HG02885 (cell line): ENCODE data around the gene PM20D1.

Source experiments
- ATAC-seq: cut with Tn5 transposase; IDR thresholded peaks from one replicate; pipeline ENCODE4 v1.9.1; 2021; ENCODE audit warnings: mild to moderate bottlenecking; ENCODE audit not compliant: unreplicated experiment, poor library complexity

Gene PM20D1

GRCh38 chr1:205843036-205843859, 6.7 kb downstream of the PM20D1 start:
- no peak for ATAC-seq

DNA sequence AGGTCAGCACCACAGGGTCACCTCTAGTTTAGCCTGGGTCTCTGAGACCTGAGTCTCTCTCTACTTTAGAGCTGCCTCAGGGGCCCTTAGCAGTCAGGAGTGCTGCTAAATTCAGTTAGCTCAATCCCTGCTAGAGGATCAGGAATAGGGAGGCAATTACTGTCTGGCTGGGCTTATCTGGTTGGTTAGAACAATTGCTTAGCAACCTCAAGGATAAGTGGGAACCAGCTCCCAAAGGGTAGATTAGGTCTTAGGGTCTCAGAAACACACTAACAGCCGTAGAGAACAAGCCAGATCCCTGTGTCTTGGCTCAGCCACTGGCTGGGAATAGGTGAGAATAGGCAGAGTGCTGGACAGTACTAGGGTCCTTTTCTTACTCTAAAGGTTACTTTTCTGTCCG, 7.7 kb downstream of the PM20D1 start:
- no peak for ATAC-seq

- ATAC-seq, result no peak
These were observed 9.6 kb downstream of the PM20D1 start for GRCh38 chr1:205840146-205840923.

DNA sequence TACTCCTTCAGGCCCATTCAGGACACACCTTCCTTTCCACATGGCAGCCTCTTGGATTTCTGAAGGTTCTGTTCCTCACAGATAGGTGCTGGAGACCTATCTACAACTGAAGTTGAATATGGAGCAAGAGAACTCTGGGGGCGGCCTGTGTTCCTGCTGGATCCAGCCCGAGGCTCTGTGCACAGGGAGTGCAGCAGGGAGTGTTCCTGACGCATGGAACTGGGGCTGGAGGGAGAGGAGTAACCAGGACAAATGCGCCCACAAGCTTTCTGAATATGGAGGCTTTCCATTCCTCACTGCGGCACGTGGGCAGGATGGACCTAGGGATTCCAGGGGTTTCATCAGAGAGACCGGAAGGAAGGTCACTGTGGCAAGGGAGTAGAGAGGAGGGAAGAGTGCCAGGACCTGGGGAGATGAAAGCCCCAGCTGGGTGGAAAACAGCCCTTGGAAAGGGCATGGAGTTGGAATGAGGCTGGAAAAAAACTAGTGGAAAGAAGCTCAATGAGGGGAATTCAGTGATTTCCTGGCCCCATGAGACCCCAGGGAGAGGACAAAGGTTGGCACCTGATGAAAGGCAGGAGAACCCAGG, 12.5 kb downstream of the PM20D1 start:
- no peak for ATAC-seq

GRCh38 chr1:205834751-205835150, 15.2 kb downstream of the PM20D1 start:
- ATAC-seq, result no peak

- no peak for ATAC-seq
These were observed 17.6 kb downstream of the PM20D1 start for GRCh38 chr1:205832326-205832751.

DNA sequence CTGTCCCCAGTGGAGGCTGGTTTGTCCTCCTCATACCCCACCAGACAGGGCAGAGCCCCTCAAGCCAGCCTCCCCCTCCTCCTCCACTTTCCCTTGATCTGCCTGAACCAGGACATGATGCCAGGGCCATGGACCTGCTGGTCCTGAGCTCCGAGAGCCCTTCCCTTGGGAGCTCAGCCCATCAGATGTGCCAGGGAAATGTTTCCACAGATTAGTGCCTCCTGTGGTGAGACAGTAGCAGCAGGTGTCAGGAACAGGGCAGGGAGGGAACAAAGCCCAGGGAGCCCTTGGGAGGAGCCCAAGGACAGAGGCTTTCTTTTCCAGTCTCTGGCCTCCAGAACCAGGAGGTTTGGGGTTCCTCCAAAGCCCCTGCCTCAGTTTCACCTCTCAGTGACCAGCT, 22.3 kb downstream of the PM20D1 start:
- ATAC-seq, result no peak

DNA sequence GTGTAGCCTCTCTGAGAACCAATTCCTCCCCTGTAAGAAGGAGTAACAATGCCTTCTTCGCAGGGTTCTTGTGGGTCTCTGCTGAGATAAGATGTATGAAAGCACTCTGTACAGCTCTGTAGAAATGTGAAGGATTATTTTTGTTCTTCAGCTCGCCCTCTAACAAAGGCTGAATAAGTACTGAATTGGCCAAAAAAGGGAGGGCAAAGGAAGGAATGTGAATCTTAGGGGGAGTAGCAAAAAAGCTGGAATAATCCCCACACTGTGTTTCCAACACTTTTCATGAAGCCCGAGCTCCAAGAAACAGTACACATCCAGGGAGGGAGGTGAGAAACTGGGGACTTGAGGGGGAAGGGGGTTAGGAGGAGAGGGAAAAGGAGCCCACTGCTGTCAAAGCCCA, 22.9 kb downstream of the PM20D1 start:
- no peak for ATAC-seq

- ATAC-seq, result no peak
These were observed 23.7 kb downstream of the PM20D1 start for GRCh38 chr1:205826016-205826806.

- no peak for ATAC-seq
These were observed 25.8 kb downstream of the PM20D1 start for GRCh38 chr1:205824180-205824579.

- ATAC-seq, result peak; percentile 69
These were observed 26.7 kb downstream of the PM20D1 start for GRCh38 chr1:205823260-205823659.

GRCh38 chr1:205822397-205822796, 27.5 kb downstream of the PM20D1 start:
- no peak for ATAC-seq

DNA sequence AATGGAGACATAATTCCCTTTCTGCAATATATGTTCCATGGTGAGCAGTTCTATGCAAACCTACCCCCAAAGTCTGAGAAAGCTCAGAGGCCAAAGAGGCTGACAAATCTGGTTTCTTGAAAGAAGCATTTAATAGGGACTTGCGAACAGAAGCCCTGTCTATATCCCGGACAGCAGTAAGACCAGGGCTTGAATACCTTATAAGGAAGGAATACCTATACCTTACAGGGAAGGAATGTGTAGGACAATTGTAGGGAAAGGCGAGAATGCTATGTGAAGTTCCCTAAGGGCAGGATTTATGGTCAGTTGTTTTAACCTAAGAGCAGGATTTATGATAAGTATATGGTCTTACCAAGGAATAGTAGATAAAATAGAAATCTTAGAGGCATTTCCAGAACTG, 31.9 kb downstream of the PM20D1 start:
- ATAC-seq, result no peak

DNA sequence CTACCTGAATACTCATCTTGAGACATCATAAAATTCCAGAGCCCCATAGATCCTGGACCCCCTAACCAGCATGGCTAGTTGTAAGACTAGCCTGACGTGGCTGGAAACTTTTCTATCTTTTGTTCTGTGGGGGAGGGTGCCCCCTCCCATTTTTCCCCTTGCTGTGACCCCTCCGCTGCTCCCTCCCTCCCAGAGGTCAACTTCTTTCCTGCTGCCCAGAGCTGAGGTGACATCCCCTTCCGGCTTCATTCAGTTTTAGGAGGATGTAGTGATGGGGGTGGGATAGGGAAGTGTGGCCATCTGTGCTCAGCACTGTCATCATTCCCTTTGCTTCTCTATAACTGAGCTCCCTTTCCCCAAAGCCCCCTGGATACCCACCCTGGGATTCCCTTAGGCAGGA, 32.6 kb downstream of the PM20D1 start:
- no peak for ATAC-seq

- no peak for ATAC-seq
These were observed 36.2 kb downstream of the PM20D1 start for GRCh38 chr1:205813755-205814058.

- ATAC-seq, result peak; percentile 89
These were observed 36.8 kb downstream of the PM20D1 start, which contains the start of gene SLC41A1 for GRCh38 chr1:205812878-205813754. Gene SLC41A1, minus strand, starts transcription at chr1:205813198. Its CDS starts 2,757 bp downstream, at chr1:205810441.

GRCh38 chr1:205812271-205812877, 37.6 kb downstream of the PM20D1 start:
- ATAC-seq, result peak; percentile 15

DNA sequence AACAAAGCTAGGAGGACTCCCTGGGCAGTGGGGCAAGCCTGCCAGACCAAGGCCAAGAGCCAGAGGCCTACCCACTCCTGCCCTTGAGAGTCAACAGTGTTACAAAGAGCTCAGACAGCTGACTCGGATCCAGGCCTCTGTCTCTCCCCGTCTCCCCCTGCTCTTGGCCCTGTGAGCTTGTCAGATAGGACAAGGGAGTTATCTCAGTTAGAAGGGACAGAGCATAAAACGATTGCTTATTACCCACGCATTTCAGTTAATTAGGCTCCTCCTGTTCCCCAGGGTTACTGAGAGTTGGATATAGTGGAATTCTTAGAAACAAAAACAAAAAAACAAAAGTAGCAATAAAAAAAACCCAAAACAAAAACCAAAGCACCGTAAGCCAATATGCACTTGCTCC, 38.3 kb downstream of the PM20D1 start:
- no peak for ATAC-seq
